WI38 (cell line): Measurements from ENCODE around the gene LMNA.

Experiments used
- H3K4me3 ChIP-seq: 2 replicates; pipeline ENCODE4 v1.5.1; 2011; ENCODE audit warnings: low read depth, mild to moderate bottlenecking, control low read depth, low read length
- CTCF ChIP-seq: IDR thresholded peaks from 2 replicates; pipeline ENCODE4 v1.5.1; 2012; ENCODE audit warnings: low read depth, mild to moderate bottlenecking, control low read depth, low read length

Gene LMNA

GRCh38 chr1:156077430-156077760 is 37.1 kb upstream of the LMNA start:
- no peak overlapping the region for H3K4me3 ChIP-seq
- TF ChIP-seq CTCF = no peak

GRCh38 chr1:156078728-156079127 is 35.8 kb upstream of the LMNA start:
- H3K4me3 ChIP-seq = no peak overlapping the region
- no peak for TF ChIP-seq CTCF

- H3K4me3 ChIP-seq = peak overlapping the region; percentile 76
- no peak for TF ChIP-seq CTCF
These were observed 34.7 kb upstream of the LMNA start for GRCh38 chr1:156079762-156080161.

- peak overlapping the region; percentile 76 for H3K4me3 ChIP-seq
- TF ChIP-seq CTCF = no peak
These were observed 34.2 kb upstream of the LMNA start for GRCh38 chr1:156080241-156080862.

- no peak for TF ChIP-seq CTCF
- peak overlapping the region; percentile 76 for H3K4me3 ChIP-seq
These were observed 33.7 kb upstream of the LMNA start for GRCh38 chr1:156080863-156081179.

GRCh38 chr1:156081180-156081916 is 33.2 kb upstream of the LMNA start:
- peak overlapping the region; percentile 76 for H3K4me3 ChIP-seq
- no peak for TF ChIP-seq CTCF

GRCh38 chr1:156081917-156082308 is 32.6 kb upstream of the LMNA start:
- H3K4me3 ChIP-seq = peak overlapping the region; percentile 76
- no peak for TF ChIP-seq CTCF
